Muscle of arm (tissue), 12 donors: ENCODE results near the gene XPNPEP1. TPM values are rescaled to one million over a fixed set of nuclear protein-coding genes. Genes with fewer than 3 reads are reported as not detected.

Experiments
- DNase-seq: peaks from one replicate; pipeline ENCODE4 v3.0.0-alpha.2; 2013
- polyA plus RNA-seq, 12 donors: library from polyadenylated mRNA; unstranded; fragments of 120-200 nt; gene quantifications; one replicate each; pipeline ENCODE4 v1.2.1, GENCODE V29; 2013; ENCODE audit not compliant: insufficient read length in 12 of 12

The XPNPEP1 gene
- polyA plus RNA-seq, 12 donors, result 36.3 to 87.5 (median 70.3) TPM; not detected in 1

DNA sequence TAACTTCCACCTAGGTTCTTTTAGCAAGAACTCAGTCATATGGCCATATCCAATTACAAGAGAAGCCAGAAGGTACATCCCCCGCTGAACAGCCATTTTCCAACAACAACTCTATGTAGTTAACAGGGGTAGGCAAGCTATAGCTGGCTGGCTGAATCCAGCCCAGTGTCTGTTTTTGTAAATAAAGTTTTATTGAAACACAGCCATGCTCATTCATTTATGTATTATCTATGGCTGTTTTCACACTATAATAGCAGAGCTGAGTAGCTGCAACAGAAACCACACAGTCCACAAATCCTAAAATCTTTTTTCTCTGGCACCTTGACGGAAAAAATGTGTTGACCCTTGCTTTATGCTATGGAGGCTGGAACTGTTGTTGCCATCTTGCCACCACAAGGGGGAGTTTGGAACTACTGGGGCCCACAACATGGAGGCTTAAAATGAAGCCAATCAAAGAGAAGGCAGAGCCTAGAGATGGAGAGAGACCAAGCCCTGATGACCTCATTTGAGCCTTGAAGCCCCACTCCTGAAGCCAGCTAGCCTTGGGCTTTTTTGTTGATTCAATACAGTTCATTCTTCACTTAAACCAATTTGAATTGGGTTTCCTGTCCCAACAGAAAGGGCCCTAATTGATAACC is 33.3 kb upstream of the XPNPEP1 start:
- DNase-seq, result no peak

DNA sequence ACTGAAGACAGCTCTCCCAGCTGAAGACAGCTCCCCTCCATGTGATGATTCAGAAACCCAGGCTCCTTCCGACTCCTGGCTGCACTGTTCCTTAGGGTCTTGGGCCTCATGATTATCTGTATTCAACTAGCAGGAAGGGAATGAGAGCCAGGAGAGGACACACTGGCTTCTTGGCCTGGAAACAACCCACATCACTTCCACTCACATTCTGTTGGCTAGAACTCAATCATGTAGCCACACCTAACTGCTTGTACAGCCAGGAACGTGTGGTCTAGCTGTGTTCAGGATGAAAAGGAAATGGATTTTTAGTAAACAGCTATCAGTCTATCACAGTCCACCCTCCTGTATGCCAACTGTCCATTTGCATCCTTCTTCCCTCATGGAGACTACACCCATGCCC is 30.5 kb upstream of the XPNPEP1 start:
- no peak for DNase-seq

GRCh38 chr10:109952526-109952925 is 29.2 kb upstream of the XPNPEP1 start:
- DNase-seq, result no peak

GRCh38 chr10:109947111-109947920 is 24.0 kb upstream of the XPNPEP1 start:
- DNase-seq, result no peak

GRCh38 chr10:109946680-109947079 is 23.4 kb upstream of the XPNPEP1 start:
- no peak for DNase-seq

DNA sequence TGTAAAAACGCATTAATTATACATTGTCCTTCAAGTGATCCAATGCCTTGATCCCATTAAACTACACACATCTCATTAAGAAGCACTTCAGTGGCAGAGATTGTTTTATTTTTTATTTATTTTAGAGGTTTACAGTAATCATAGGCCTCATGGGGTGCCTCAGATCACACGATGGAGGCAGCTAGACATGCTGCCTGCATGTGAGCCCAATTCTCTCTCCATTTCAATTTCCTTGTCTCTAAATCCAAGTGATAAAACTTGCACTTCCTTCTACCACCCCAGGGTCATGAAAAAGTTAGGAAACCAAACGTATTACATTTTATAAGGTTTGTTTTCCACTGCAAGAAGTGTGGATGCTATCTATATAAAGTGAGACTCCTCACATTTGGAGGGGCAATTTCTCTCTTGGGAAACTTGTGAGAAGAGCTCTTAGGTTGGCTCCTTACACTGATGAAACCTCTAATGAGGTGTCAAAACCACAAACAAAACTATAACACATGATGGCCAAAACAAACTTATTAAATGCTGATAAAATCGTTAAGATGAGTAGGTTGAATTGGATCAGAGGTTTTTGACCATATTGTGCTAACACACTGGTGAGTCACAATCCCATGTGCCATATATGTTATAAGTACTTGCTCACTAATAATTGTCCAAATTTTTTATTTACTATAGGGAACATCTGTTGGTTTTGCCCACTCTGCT is 22.3 kb upstream of the XPNPEP1 start:
- no peak for DNase-seq

DNA sequence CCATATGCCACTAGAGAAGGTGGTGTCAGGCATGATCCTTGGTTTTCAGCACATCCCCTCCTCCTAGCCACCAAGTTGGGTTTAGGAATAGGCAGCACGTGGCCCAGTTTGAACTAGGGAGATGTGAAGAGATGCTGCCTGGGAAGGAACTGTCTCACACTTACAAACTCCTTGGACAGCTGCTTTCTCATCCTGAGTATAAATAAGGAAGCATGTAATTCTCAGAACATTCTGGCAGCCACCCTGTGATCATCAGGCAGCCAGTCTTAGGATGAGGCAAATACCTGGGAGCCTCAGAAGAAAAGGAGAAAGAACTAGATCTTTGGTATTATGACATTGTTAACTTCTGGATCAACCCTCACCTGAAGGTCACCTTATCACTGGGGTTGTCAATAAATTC is 21.3 kb upstream of the XPNPEP1 start:
- DNase-seq, result no peak

DNA sequence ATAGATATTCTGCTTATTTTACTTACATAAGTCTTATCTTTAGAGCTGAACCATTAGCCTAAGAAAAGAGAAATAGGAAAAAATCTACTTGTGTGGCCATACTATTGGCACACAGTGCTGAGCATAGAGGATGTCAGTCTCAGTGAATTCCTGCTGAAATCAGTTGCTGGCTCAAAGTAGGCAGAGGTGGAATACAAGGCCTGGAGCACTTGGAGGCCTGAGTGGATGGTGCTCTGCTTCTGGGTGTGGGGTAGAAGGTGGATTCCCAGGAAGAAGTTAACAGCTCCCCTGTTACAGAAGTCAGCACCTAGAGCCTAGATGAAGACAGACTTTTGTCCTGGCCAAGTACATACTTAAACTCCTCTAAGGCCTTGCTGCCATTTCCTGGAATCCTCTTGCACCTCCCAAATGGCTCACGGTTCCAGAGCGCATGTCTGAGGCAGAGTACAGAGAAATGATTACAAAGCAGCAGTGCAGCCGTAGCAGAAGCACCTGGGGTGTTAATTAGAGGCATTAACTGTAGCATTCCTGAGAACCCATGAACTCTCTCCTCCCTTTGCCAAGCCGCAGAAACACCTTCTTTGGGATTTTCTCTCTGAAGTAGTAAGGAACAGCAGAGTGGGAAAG is 18.0 kb upstream of the XPNPEP1 start:
- DNase-seq, result no peak

DNA sequence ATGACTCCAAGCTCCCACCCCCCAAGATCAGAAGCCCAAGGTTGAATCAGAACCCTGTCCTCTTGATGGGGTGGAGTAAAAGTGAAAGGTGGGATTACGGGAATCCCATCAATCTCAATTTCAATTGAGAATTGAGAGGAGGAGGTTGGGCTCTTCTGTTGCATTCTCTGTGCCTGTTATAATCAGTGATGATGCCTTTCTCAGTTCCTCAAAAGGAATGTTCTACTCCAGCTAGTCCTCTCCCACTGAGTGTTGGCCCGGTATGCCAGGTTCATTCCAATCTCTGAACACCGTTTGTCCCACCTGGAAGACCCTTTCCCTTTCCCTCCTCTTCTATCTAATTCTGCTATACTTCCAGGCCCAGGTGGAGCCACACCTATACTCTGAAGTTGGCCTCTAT is 17.2 kb upstream of the XPNPEP1 start:
- DNase-seq, result no peak

- no peak for DNase-seq
These were observed 16.8 kb upstream of the XPNPEP1 start for GRCh38 chr10:109940117-109940516.

GRCh38 chr10:109939315-109939961 is 16.1 kb upstream of the XPNPEP1 start:
- no peak for DNase-seq

DNA sequence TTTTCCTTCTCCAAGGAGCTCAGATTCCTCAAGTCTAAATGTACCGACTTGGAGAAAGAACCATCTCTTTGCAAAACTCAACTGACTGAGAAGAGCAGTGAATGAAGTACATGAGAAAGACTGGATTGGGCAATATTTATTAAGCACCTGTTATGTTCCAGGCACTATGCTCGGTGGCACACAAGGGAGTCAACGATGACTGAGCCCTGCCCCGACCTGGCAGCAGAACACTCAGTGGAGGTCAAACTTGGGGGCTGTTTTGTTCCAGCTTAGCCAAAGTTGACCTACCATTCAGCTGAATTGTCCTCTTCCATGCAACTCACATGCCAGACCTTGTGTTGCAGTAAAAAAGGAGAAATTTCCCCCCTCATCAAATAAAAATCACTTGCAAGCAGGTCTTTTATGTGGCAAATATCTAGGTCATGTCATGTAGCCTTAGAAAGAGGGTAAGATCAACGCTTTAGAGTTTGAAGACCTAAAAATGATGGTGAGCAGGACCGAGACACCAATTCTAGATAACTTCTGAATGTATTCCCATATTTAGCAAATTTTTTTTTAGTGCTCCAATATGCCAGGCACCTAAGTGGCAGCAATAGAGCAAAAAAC is 14.3 kb upstream of the XPNPEP1 start:
- DNase-seq, result no peak

DNA sequence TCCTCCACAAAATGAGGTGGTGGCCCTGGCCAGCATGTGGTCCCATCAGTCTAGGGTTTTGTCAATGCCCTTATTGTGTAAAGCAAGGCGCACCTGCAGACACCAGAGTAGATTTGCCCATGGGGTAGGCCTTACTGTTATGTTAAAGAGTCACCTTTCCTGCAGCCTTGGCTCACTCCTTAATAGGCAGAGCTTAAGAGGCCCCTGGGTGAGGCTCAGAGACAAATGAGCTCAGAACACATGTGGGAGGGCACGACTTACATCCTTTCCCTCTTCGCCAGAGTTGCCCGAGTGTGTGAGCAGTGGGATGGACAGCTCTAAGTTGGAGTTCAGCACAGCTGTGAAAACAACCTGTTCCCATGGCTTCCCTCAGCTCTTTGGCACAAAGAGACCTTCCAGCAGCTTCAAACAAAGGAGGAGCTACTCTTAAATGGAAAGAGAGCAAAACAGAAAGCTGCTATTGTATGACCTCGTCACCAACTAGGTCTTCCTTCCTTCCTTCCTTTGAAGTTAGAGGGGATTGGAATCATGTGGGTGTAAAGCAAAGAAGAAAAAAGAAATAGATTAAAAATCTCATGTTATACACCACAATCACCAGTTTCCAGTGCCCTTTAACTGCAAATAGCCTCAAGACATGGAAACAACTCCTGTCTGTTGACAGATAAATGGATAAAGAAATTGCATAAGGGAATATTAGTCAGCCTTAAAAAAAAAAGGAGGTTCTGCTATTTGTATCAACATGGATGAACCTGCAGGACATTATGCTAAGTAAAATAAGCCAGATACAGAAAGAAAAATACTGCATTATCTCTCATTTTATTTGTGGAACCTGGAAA is 11.9 kb upstream of the XPNPEP1 start:
- DNase-seq, result no peak

- DNase-seq, result no peak
These were observed 10.8 kb upstream of the XPNPEP1 start for GRCh38 chr10:109933984-109934565.

DNA sequence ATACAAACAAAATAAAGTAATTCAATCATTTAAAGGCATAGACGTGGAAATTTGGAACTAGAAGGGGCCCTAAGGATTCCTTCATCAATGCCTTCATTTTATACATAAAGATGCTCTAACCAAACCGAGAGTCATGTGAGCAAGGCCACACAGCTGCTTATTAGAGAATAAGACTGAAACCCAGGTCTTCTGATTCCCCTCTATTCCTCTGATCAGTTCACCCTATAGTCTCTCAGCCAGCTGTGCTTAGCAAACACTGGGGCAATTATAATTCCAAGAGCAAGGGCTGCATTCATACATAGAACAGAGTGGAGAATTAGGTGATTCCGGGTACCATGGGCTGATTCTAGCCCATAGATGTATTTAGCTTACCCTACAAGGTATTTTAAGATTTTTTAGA is 9.7 kb upstream of the XPNPEP1 start:
- no peak for DNase-seq

DNA sequence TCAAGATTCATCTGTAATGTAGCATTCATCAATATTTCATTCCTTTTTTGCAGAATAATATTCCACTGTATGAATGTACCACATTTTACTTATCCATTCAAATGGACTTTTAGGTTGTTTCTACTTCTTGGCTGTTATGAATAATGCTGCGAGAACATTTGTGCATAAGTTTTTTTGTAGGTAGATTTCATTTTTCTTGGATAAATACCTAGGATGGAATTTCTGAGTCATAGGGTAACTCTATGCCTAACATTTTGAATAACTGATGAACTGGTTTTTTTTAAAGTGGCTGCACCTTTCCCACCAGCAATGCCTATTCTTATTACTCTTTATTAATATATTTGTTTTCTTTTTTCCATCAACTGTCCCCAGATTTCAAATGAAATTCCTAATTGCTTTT is 9.1 kb upstream of the XPNPEP1 start:
- no peak for DNase-seq

- no peak for DNase-seq
These were observed 7.9 kb upstream of the XPNPEP1 start for GRCh38 chr10:109931163-109931562.

- DNase-seq, result no peak
These were observed 6.3 kb upstream of the XPNPEP1 start for GRCh38 chr10:109929501-109930219.

- DNase-seq, result peak; percentile 63
These were observed 5.2 kb upstream of the XPNPEP1 start for GRCh38 chr10:109928475-109928891.
